Spleen (tissue), 7 donors: Measurements from ENCODE around the gene ANKRD17.

Source experiments
- CTCF ChIP-seq, 11 experiments: fragments of 200-600 bp in 7 of 11; fragments of 450-650 bp in 4 of 11; sonication (generic) in 4 of 11; IDR thresholded peaks in 8 of 11; conservative IDR thresholded peaks in 3 of 11; 1 replicate in 7 of 11; 2 replicates in 4 of 11; pipeline versions ENCODE4 v1.4.0 to v1.8.0; 2016 to 2021; ENCODE audit warnings: antibody characterized with exemption in 11 of 11, inconsistent platforms in 4 of 11, mild to moderate bottlenecking in 1 of 11
- POLR2A ChIP-seq, 3 donors: fragments of 450-650 bp; IDR thresholded peaks; one replicate each; pipeline ENCODE4 v1.5.1; 2017; ENCODE audit warnings: antibody characterized with exemption in 3 of 3, mild to moderate bottlenecking in 1 of 3
- POLR2AphosphoS5 ChIP-seq, 3 donors: sonication (generic); formaldehyde crosslinking; IDR thresholded peaks; one replicate each; pipeline ENCODE4 v1.5.1; 2017; ENCODE audit warnings: antibody characterized with exemption in 3 of 3
- donor health status: DM: no; HTN: no; CAD: no; lungs with moderate emphysema.
- donor health status: DM: no; HTN: no; CAD: no.
- donor health status: DM: no; HTN: no; CAD: no.

- TF ChIP-seq POLR2A (IDR thresholded peaks at IDR 0.05) (no peak), POLR2AphosphoS5 (IDR thresholded peaks at IDR 0.05) (no peak), CTCF (IDR thresholded peaks at IDR 0.05 in 8 of 11, conservative IDR thresholded peaks at IDR 0.05 in 3 of 11) (no peak)
Observed at GRCh38 chr4:73244945-73245601, 13.5 kb downstream of the ANKRD17 start.
